A204.1 (cell line): ENCODE measurements around the gene RETSAT.
"Not testable (repeated sequence)": the region's sequence is repeated elsewhere in the genome, so short reads cannot be mapped to it uniquely, and the experiment has no call there.

Experiments
- FAIRE-seq: peaks from 2 replicates; lab custom pipeline; 2012; peaks lifted over from hg19 to GRCh38; lab: Jason Lieb, UNC

The RETSAT gene

DNA sequence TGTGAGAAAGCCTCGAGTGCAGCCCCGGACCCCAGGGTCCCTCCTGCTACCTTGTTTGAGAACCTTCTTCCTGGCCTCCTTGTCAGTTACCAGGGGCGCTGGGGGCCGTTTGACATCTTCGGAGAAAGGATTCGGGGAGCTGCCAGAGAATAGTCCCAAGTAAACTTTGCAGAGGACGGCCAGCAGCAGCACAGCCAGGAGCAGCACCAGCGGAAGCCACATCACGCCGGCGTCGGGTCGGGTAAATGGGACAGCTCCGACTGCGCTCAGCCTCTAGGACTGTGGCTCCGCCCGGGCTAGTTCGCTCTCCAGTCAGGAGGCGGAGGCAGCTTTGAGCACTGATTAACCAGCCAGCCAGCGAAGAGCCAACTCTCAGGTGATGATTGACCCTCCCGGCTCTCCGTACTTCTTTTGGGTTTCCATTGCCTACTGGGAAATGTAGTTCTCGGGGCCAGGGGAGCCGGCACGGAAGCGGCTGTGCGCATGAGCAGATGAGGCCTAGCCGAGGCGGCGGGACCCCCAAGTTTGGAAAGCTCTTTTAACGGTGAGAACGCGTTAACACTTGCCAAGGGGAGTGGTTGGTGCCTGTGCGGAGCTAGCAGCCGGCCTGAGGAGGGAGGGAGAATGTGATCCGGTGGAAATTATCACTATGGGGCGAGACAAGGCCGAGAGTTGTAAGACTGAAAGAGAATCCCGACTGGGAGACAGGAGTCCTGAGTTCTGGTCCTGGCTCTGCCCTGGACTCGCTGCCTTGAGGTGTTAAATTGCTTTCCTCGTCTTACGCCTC lies at the start of gene RETSAT, which contains the start of gene ELMOD3:
TSS of gene RETSAT (minus strand) at position 243 of the 787 bp plus-strand sequence. CDS start at position 222, 21 bp downstream.
TSS of gene ELMOD3 (plus strand) at position 484 of the 787 bp plus-strand sequence. CDS start 2,430 bp downstream, outside the sequence.
- FAIRE-seq: peak; percentile 96

DNA sequence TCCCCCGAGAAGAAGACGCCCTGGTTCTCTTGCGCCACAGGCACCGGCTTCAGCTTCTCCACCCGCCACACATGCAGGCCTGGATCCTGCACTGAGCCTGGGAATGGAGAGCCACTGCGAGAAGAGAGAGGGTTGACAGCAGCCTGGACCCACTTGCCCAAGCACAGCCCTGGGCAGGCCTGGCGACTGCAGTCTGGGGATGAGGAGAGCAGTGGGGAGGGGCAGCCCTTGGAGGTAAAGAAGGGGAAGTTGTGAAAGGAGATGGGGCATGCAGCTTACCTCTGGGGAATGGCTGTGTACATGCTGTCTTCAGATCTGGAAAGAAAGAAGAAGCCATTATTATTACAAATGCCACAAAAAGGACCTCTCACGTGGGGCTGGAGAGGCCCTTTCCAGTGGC lies 47.5 kb upstream of the RETSAT start:
- FAIRE-seq: no peak

DNA sequence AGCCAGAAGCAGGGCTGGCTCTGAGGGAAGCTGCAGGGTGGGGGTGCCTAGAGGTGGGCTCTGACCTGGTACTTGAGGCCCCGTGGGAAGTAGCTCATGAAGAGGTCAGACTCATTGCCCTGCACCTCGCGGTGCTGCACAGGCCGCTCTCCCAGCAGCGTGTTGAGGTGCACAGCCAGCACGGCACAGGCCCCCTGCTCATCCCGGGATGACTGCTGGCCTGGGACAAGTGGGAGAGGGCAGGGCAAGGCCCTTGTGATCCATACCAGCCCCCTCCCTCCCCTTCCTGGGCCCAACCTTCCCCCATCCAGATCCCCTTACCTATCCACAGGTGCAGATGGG lies 47.1 kb upstream of the RETSAT start:
- no peak for FAIRE-seq

DNA sequence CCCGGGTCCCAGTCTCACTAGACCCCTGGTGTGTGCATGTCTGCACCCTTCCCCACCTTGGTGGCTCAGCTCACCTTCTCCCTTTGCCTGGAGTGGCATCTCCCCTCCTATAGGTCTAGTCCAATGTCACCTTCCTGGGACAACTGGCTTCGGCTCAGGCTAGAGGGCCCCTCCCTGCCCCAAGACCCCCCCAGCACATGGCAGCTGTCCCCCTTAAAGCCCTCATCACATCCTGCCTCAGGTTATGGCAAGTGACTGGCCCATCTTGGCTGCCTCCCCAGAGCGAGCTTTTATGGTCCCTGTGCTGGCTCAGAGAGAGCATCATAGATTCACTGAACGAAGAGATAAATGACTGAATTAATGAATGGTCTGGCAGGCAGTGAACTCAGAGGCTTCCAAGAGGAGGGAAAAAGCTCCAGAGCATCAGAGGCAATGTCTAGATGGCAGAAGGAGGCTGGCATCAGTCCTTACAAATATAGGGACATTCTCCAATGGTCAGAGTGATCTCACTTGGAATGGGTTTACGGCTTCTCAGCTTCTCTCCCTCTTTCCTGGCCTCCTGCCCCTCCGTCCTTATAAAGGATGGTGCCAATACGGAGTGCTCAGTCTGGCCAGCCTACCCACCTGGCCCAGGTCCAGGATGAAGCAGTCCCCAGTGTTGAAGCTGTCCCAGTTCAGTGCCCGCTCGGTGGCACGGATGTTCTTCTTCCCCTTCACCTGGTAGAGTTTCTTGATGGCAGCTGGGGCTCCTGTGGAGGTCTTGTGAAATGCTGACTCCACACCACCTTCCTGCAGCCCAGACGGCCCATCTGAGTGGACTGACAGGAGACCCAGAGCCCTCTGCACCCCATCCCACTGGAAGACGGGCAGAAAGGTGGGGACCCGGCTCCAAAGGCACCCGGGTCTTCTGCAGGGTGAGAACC lies 46.5 kb upstream of the RETSAT start:
- FAIRE-seq: no peak

DNA sequence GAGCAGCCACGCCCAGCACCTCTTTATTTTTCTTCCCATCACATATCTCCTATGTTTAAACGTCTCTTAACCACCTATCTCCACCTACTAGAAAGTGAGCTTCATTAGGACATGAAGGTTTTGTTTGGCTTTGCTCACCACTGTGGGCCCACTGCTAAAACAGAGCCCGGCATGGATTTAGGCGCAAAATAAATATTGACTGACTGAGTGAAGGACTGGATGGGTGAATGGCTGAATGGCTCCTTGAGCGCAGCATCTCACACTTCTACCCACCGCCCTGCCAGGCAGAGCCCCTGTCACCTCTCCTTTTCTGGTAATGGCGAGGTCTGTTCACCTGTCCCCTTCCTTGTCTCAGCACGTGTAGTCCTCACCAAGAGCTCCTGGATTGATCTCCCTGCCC lies 45.7 kb upstream of the RETSAT start:
- no peak for FAIRE-seq

DNA sequence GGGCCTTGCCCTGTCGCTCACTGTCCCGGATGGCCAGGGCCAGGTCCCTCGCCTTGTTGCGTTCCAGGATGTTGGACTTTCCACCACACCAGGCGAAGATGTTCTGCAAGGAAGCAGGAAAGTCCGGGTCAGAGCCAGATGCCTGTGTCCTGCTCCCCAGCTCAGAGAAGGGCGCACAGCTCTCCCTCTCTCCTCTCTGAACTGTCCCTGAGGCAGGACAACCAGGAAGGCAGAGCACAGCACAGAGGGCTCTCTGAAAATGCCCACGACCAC lies 44.8 kb upstream of the RETSAT start:
- no peak for FAIRE-seq

DNA sequence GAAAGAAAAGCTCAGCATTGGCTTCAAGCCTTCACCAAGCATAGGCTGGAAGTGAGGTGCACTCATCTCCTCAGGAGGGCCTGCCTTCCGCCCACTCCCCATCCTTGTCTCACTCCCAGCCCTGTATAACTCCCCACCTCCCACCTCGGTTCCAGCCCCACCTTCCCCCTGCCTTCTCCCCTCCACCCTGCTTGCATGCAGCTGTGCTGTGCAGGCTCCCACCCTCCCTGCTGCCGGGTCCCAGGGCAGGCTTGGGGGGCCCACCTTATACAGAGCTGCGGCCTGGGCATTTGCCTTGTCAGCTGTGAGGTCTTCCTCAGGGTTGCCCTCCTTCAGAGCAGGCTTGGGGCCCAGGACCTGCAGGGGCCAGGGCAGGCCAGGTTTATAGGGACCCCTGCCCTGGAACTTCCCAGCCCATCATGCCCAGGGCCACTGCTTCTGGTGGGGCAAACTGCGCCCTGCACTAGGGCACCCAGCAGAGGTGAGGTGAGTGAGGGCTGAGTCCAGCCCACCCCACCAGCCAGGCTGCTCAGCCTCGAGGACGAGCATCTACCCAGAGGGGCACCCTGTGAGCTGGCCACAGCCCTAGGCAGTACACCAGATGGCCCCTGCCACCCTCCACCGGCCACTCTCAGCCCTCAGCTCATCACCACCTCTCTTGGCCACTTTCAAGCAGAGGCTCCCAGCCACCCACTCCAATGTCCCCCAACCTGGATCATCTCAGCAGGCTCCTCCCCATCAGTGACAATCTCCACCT lies 44.3 kb upstream of the RETSAT start:
- no peak for FAIRE-seq

DNA sequence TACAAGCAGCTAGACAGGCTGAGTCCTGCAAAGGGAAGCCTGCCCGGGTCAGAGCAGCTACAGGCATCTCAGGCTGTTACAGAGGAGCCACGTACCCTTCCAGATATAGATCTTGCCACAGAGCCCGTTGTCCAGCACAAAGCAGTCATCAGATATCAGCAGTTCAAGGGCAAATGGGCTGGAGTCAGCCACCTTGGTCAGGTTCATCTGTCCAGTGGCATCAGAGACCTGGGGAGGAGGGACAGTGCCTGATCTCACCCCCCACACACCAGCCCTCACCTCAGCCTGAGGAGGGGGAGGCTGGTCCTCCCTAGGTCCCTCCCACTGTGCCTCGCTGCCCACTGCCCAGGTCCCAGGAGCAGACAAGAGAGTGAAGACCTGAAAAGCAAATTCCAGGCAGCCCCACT lies 43.6 kb upstream of the RETSAT start:
- no peak for FAIRE-seq

DNA sequence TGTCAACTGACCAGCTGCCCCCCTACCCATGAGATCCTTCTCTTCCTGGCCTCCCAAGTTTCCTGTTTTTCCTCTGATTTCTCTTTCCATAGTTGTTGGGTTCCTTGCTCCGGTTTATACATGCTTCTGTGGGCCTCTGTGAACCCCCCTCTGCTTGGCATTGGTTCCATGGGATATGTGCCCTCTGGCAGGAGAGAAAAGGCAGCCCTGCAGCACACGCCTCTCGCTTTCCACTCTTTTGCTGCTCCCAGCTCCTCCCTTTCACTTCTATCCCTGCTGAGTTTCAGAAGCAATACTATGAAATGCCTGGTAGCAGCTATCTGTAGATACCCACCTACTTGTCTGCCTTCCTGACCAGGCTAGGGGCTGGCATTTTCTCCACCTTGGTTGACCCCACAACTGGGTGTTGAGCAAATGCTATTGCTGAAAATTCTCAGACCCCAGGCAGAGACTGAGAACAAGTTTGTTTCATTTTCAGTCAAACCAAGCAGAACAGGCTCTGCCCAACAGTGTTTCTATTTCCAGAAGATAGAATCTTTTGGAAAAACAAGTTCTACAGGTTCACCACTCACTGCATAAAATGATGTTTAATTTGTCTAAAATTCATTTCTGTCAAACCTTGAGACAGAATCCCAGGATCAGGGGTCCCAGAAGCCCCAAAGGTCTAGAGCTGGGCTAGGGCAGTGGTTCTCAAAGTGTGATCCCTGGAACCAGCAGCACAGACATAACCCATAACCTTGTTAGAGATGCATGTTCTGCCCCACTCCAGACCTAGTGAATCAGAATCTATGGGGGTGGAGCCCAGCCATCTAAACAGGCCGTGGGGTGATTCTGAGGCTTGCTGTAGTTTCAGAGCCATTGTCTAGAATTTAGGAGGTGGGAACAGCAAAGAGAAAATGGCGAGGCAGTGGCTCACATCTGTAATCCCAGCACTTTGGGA lies 42.5 kb upstream of the RETSAT start:
- no peak for FAIRE-seq

DNA sequence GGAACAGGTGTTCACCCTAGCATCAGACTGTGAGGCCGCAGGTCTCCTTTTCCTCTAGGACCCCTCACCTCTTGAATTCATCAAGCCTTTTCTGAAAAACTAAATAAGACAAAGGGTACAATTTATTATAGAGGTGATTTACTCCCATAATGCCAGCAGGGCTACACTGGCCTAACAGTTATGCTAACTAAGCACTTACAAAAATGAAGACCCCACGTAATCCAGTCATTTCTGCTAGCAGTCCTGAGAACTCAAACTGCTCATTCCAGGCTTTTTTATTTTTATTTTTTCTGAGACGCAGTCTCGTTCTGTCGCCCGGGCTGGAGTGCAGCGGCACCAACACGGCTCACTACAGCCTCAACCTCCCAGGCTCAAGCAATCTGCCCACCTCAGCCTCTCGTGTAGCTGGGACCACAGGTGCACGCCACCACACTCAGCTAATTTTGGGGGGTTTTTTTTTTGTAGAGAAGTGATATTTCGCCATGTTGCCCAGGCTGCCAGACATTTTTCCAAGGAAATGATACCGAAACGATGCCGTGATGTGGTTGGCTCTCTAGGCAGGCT lies 41.7 kb upstream of the RETSAT start:
- FAIRE-seq: no peak

DNA sequence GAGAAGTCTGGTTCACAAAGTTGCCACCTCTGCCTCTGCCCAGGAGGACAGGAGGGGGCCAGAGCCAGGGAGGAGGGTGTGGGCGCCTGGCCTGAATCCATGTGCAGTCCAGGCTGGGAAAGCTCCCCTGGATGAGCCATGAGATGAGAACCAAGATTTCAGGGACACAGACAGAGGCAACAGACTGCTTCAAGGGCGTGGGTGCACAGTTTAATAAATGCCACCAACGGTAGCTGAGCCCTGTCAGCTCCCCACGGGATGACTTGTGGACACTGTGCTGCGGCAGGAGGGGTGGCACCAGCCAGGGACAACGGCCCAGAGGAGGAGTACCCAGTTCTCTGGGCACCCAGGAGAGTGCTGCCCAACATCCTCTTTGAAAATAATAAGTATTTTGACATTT lies 40.6 kb upstream of the RETSAT start:
- FAIRE-seq: no peak

DNA sequence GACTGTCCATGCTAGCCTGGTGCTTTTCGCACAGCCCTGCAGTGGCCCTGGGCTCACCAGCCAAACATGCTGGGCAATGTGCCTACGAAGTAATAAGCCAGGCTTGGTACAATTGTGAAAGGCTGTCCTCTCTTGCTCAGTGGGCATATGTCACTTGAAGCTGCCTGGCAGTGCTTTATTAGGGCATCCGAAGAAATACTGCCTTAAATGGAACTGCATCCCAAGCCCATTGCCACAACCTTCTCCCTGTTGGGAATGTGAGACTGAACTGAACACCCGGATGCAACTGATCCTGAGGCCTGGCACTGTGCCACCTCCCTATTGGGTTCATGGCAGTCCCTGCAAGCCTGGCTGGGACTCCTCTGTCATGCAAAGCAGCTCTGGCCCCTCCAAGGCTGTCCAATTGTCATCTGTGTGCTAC lies 39.9 kb upstream of the RETSAT start:
- no peak for FAIRE-seq

DNA sequence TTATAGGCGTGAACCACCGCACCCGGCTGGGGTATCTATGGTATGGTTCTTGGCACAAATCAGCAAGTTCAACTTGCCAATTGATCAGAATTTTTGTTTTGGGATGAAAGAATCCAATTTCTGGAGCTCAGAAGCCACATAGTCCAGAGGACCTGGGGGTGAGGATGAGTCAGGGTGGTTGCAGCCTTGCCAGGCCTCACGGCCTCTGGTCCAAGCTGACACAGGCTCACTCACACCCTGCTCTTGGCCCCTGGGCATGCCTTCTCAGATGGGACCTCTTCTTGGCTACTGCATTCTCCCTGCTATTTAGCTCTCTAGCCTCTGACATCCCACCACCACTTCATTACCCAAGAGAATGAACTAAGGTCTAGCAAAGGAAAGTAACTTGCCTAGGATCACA lies 39.5 kb upstream of the RETSAT start:
- no peak for FAIRE-seq

DNA sequence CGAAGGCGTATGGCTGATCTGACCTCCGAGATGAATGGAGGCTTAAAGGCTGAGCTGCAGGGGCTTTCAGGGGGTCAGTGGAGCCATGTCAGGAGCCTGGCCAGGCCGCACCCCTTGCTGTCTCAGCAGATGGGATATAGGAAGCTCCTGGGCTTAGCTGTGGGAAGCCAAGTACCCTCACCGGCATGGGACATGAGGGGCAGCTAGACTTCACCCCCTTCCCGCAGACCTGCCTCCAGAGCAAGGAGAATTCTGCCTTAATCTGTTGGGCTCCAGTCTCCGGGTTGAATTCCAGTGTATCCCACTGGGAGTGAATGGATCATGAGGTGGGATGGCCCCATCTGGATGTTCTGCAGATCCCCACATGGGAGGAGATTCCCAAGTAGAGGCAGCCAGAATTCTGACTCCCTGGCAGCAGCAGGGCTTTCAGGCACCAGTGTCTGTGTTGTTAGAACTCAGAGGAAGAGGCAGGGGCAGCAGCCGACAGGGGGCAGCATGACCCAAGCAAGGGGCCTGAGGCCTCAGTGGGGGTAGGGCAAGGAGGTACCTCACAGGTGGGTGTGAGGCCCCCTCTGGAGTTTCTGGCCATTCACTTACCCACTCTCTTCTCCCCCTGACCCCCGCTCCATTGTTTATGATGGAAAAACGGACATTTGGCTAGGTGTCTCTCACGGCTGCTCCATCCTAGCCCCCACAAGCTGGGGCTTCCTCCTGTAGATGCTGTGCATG lies 36.8 kb upstream of the RETSAT start:
- no peak for FAIRE-seq

DNA sequence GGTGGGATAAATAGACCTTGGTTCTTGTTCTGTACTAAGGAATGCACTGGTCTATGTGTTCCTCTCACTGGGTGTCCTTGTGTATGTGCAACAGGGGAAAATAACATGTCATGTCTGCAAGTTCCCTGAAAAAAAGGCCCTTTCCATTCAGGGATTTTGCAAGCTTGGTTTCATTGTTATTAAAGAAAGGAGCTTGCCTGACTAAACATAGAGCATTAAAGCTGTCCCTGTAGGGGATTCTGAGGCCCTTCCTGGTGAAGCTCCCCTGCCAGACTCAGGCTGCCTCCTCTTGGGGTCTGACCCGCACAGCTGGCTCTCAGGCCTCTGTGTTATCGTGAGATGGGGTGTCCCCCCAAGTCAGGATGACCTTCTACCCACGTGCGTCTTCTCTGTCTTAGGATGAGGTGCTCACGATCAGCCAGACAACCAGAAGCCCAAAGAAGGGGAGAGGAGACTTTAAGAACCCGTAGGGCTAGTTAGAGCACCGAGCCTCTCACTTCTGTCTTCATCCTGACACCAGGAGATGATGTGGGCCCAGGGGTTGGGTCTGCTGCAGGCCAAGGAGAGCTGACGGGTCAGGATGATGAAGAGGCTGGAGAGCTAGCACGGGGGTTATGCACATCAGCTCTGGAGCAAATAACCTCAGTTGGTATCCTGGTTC lies 34.7 kb upstream of the RETSAT start:
- no peak for FAIRE-seq

DNA sequence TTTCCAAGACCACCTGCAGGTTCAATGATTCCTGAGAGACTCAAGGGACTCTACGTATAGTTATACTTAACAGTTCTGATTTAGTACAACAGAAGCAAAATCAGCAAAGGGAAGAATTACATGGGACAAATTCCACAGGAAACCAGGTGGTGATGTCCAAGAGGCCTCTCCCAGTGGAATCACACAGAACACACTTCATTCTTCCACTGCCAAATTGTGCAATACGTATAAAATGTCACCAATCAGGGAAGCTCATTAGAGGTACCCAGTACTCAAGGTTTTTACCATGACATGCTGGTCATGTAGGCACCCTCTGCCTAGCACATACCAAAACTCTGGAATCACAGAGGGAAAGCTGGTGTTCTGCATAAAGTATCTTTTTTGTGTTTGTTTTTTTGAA lies 33.4 kb upstream of the RETSAT start:
- no peak for FAIRE-seq

DNA sequence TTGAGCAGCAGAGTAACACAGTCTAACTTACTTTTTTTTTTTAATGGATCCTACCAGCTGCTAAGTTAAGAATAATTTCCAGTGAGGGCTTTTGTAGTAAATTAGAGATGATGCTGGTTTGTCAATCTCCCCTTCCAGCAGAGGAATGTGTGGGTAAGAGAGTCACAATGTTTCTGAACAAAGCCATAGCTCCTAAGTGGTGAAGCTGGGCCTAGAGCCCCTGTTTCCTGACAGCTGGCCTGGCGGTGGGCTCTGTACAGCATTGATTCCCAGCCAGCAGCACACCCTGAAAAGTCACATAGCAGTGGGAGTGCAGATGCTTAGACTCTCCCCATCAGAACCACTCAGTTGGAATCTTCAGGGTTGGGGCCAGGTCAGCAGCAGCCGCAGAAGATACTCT lies 31.4 kb upstream of the RETSAT start:
- FAIRE-seq: no peak

DNA sequence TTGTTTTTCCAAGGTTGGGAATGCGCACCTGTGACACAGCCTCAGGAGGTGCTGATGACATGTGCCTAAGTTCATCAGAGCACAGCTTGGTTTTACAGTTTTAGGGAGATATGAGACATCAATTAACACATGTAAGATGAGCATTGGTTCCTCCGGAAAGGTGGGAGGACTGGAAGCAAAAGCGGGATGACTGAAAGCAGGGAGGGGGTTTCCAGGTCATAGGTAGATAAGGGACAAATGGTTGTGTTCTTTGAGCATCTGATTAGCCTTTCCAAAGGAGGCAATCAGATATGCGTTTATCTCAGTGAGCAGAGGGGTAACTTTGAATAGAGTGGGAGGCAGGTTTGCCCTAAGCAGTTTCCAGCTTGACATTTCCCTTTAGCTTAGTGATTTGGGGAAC lies 29.5 kb upstream of the RETSAT start:
- no peak for FAIRE-seq

DNA sequence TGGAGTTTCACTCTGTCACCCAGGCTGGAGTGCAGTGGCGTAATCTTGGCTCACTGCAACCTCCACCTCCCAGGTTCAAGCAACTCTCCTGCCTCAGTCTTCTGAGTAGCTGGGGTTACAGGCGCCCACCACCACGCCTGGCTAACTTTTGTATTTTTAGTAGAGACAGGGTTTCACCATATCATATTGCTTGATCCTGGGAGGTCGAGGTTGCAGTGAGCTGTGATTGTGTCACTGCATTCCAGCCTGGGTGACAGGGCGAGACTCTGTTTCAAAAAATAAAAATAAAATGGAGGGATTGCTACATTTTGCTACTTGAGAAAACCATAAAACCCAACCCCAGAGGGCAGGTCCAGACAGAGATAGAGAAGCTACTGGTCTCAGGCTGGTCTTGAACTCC lies 28.8 kb upstream of the RETSAT start:
- FAIRE-seq: not testable (repeated sequence)

DNA sequence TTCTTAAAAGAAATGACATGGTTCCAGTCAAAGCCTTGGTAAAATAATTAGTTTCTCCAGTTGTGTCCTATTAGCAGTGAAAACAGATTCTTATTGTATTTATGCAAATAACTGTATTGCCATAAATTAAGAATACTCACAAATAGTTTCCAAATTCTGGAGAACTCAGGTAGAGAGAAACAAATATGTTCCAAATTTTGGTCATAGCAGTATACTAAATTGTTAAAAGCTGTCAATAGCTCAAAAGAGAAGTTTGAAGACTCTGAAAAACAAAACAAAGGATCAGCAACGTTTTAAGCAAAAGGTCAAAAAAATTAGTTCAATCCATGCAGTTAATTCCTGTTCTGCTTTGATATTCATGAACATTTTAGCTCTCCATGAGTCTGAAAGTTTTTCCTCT lies 25.7 kb upstream of the RETSAT start:
- no peak for FAIRE-seq
